GM19395 (cell line): Measurements from ENCODE around the gene SDR9C7.
"Not testable (repeated sequence)": the region's sequence is repeated elsewhere in the genome, so short reads cannot be mapped to it uniquely, and the experiment has no call there.

ENCODE experiments used
- ATAC-seq: cut with Tn5 transposase; IDR thresholded peaks from one replicate; pipeline ENCODE4 v1.9.1; 2021; ENCODE audit warnings: mild to moderate bottlenecking, moderate library complexity; ENCODE audit not compliant: unreplicated experiment

The SDR9C7 gene

GRCh38 chr12:56918139-56918538, 16.1 kb downstream of the SDR9C7 start:
- ATAC-seq = not testable (repeated sequence)

DNA sequence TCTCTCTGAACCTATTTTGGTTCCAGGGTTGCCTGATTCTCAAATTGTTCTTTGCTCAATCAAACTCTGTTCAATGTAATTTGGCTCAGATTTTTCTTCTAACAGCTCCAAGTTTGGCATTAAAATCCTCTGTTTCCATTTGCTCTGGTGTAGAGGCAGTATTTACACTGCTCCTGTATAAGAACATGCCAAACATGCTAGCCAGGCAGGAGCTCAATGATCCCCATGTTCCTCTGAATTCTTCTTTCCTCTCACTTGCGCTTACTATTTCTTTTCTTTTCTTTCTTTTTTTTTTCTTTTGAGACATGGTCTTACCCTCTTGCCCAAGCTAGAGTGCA, 17.2 kb downstream of the SDR9C7 start:
- ATAC-seq = no peak

GRCh38 chr12:56916296-56916995, 17.8 kb downstream of the SDR9C7 start:
- no peak for ATAC-seq

DNA sequence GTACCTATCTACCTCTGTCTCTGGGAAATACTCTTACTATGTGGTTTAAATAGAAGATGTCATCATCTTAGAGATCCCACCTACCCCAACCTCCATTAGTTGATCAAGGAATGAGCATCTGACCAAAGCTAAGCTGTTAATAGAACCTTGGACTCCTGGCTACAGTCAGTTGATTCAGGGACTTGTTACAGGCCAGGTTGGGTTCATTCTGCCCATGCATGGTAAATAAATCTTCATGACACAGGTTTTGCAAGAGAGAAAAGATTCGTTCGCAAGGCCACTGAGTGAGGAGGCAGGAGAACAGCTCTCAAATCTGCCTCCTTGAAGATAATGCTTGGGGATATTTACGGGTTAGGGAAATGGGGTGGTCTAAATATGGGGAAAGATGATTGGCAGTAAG, 19.5 kb downstream of the SDR9C7 start:
- no peak for ATAC-seq

GRCh38 chr12:56914256-56914655, 20.0 kb downstream of the SDR9C7 start:
- no peak for ATAC-seq

- ATAC-seq = not testable (repeated sequence)
Observed at GRCh38 chr12:56909403-56909802, 24.8 kb downstream of the SDR9C7 start.

DNA sequence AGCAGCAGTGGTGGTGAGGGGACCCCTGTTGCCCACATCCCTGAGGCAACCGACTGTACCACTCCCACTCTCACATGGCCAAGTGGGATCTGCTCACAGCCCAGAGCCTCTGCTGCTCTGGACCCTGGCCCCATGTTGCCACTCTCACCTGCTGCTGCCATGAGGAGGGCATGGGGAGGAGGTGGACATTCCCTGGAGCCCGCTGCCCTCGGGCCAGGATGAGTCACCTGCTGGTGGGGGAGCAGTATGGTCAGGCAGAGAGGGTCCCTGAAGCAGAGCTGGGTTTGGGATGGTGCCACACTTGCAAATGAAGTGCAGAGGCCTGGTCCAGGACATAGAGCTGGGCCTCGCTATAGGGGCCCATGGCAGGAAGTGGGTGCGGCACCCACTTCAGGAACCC, 26.1 kb downstream of the SDR9C7 start:
- no peak for ATAC-seq

DNA sequence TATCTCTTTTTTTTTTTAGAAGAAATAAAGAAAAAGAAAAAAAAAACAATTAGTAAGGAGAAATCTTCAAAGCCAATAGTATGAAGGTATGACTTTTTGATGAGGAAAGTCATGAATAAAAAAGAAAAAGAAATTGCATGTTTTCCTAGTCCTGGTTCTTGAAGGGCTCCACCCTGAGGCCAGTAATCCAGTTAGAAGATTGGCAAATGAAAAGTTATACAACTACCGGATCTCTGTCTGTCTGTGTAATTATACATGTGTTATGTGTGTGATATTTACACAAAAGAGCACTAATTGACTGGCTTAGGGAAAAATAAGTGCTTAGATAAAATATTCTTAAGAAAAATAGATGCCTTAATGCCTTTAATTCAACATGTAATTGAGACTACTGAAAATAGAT, 28.4 kb downstream of the SDR9C7 start:
- ATAC-seq = no peak

- ATAC-seq = no peak
Observed at GRCh38 chr12:56903374-56903773, 30.8 kb downstream of the SDR9C7 start.

- ATAC-seq = not testable (repeated sequence)
Observed at GRCh38 chr12:56901313-56901712, 32.9 kb downstream of the SDR9C7 start.

DNA sequence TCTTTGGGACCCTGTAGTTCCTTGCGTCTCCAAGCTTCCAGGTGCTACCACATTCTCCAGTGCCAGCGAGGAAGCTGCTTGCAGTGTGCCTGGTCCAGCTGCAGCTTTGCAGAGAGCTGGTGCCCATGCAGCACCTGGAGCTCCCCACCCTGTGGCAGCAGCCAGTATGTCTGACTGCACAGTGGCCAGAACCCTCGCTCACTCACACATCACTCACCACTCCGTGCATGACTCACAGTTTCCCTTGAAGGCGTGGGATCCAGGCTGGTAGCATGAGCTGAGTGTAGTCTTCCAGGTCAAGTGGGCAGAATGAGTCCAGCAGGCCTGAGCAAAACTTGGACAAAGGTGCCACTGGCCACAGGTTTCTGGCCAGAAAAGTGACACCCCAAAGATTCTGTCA, 33.6 kb downstream of the SDR9C7 start:
- ATAC-seq = no peak

DNA sequence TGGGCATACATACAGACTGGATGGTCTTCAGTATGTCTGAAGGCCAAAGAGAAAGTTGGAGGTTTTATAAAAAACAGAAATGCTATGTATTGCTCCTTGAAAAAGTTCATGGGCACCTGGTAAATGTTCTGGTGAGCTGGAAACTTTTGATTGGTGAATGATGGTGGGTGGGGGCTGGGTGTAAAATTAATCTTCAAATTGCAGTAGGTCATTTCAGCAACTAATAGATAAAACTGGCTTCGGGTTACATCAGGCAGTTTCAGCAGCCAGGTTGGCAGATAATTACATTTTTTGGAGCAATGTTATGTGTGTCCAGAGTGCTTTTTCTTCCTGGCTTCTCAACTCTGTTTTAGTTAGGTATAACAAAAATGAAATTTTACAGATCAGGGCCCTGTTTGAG, 35.3 kb downstream of the SDR9C7 start:
- ATAC-seq = no peak

DNA sequence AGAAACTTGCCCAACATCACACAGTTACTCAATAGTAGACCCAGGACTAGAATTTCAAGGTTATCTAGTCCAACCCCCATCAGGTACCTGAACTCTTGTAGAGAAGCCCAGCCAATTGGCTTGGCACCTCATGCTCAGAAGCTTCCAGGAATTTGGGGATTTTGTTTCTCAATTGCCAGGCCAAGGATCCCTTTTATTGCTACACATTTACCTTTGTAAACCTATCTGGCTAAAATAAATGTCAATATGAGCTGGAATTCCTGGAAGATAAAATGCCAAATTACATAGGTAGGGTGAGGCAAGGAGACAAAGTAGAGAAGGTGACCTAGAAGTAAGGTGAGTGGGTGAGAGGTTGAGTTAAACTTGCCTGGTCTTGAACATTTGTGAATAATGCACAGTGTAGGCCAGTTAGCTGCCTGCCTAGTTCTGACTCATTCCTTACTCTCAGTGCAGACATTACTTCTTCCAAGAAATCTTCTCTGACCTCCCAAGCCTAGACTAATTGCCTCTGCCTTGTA, 36.3 kb downstream of the SDR9C7 start:
- no peak for ATAC-seq

DNA sequence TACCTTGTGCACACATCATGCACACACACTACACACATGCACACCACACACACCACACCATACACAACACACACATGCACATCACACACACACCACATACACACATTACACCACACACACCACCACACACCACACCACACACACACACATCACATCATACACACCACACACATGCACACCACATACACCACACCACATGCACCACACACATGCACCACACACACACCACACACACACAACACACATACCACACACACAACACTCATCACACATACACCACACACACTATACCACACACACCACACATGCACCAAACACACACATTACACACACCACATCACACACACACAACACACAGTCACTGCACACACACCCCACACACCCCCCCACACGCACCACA, 38.1 kb downstream of the SDR9C7 start:
- no peak for ATAC-seq

DNA sequence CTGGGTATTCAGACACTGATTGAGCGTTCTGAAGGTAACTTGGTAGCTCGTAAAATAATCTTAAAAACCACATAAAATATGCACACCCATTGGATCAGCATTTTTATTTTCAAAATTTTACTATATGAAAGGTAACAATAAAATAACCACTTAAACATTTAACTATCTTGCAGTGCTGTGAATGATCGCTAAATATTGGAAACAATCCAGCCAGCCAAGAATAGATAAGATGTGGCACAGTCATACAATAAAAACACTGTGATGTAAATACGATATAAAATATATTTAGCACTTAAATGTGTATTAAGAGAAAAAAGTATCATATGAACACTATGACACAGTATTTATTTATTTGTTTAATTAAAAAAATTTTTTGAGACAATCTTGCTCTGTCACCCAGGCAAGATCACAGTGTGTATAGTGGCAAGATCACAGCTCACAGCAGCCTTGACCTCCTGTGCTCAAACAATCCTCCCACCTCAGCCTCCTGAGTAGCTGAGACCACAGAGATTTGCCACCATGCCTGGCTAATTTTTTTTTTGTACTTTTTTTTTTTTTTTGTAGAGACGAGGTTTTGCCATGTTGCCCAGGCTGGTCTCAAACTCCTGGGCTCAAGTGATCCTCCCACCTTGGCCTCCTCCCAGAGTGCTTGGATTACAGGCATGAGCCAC, 39.4 kb downstream of the SDR9C7 start:
- ATAC-seq = no peak

GRCh38 chr12:56891885-56892284, 42.3 kb downstream of the SDR9C7 start:
- ATAC-seq = not testable (repeated sequence)

DNA sequence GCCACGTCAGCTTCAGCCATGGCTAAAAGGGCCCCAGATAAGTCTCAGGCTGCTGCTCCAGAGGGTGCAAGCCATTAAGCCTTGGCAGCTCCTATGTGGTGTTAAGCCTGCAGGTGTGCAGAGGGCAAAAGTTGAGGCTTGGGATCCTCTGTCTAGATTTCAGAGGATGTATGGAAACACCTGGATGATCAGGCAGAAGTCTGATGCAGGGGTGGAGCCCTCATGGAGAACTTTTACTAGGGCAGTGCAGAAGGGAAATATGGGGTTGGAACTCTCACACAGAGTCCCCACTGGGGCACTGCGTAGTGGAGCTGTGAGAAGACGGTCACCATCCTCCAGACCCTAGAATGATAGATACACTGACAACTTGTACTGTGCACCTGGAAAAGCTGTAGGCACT, 47.9 kb downstream of the SDR9C7 start:
- no peak for ATAC-seq

DNA sequence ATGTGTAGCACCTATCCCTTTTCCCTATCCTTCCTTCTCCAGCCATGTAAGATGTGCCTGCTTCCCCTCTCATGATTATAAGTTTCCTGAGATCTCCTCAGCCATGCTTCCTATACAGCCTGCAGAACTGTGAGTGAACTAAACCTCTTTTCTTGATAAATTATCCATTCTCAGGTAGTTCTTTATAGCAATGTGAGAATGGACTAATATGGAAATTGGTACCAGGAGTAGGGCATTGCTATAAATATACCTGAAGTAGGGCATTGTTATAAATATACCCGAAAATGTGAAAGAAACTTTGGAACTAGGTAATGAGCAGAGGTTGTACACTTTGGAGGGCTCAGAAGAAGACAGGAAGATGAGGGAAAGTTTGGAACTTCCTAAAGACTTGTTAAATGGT, 48.9 kb downstream of the SDR9C7 start:
- no peak for ATAC-seq

DNA sequence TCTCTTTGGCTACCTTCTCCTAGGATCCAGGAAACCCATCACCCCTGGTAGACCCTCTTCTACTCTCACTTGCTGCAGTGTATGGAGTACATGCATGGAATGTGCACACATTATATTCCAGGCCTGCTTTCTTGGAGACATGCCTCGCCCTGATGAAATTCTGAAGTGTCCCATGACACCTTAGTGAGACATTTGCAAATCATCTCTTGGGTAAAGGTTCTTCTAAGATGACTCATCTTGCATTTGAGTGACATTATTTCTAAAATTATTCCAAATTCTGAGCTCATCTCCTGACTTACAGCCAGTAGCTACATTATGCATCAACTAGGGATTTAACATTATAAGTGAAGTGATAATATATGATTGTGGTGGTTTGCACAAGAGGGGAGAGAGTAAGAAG, 49.8 kb downstream of the SDR9C7 start:
- no peak for ATAC-seq

- not testable (repeated sequence) for ATAC-seq
Observed at GRCh38 chr12:56882407-56882806, 51.8 kb downstream of the SDR9C7 start.

- no peak for ATAC-seq
Observed at GRCh38 chr12:56880125-56880992, 53.8 kb downstream of the SDR9C7 start.
